ENCODE measurements around the gene GABRG3.
"Not testable (repeated sequence)": the region's sequence is repeated elsewhere in the genome, so short reads cannot be mapped to it uniquely, and the experiment has no call there.

Gene GABRG3

GRCh38 chr15:26968806-26969205 is 2.2 kb upstream of the GABRG3 start:
- H3K36me3 ChIP-seq (ENCODE audit: insufficient read depth, low read length), result no peaks in the 10 kb centered on the region
- no peaks in the 10 kb centered on the region; the same call in 1 of the 2 replicates for H3K4me1 ChIP-seq (ENCODE audit: insufficient read depth, low read length)
- no peak overlapping the region for H3K9ac ChIP-seq (ENCODE audit: low read depth, low read length)
- no peaks in the 10 kb centered on the region for H3K9me3 ChIP-seq (ENCODE audit: control insufficient read depth, insufficient read depth, low read length)

- no peaks in the 10 kb centered on the region for H3K9me3 ChIP-seq (ENCODE audit: control insufficient read depth, insufficient read depth, low read length)
- H3K4me1 ChIP-seq (ENCODE audit: insufficient read depth, low read length), result no peaks in the 10 kb centered on the region; the same call in 1 of the 2 replicates
- H3K9ac ChIP-seq (ENCODE audit: low read depth, low read length), result peak overlapping the region; percentile 59
- H3K36me3 ChIP-seq (ENCODE audit: insufficient read depth, low read length), result no peaks in the 10 kb centered on the region
Measured at GRCh38 chr15:26971271-26972018, 464 bp downstream of the GABRG3 start.

GRCh38 chr15:26972636-26973035 is 1.7 kb downstream of the GABRG3 start:
- H3K9ac ChIP-seq (ENCODE audit: low read depth, low read length), result no peak overlapping the region
- H3K9me3 ChIP-seq (ENCODE audit: control insufficient read depth, insufficient read depth, low read length), result no peaks in the 10 kb centered on the region
- H3K36me3 ChIP-seq (ENCODE audit: insufficient read depth, low read length), result no peaks in the 10 kb centered on the region
- no peaks in the 10 kb centered on the region; the same call in 1 of the 2 replicates for H3K4me1 ChIP-seq (ENCODE audit: insufficient read depth, low read length)

- no peak overlapping the region for H3K9ac ChIP-seq (ENCODE audit: low read depth, low read length)
- H3K4me1 ChIP-seq (ENCODE audit: insufficient read depth, low read length), result no peaks in the 10 kb centered on the region; the same call in 1 of the 2 replicates
- no peaks in the 10 kb centered on the region for H3K9me3 ChIP-seq (ENCODE audit: control insufficient read depth, insufficient read depth, low read length)
- no peaks in the 10 kb centered on the region for H3K36me3 ChIP-seq (ENCODE audit: insufficient read depth, low read length)
Measured at GRCh38 chr15:26974120-26974780, 3.3 kb downstream of the GABRG3 start.

GRCh38 chr15:26981492-26981891 is 10.5 kb downstream of the GABRG3 start:
- no peaks in the 10 kb centered on the region for H3K9me3 ChIP-seq (ENCODE audit: control insufficient read depth, insufficient read depth, low read length)
- H3K4me1 ChIP-seq (ENCODE audit: insufficient read depth, low read length), result no peaks in the 10 kb centered on the region
- no peaks in the 10 kb centered on the region for H3K36me3 ChIP-seq (ENCODE audit: insufficient read depth, low read length)
- no peak overlapping the region for H3K9ac ChIP-seq (ENCODE audit: low read depth, low read length)

- Histone ChIP-seq H3K9ac (ENCODE audit: low read depth, low read length) (no peak overlapping the region), H3K9me3 (ENCODE audit: control insufficient read depth, insufficient read depth, low read length) (no peaks in the 10 kb centered on the region), H3K4me1 (ENCODE audit: insufficient read depth, low read length) (no peaks in the 10 kb centered on the region), H3K36me3 (ENCODE audit: insufficient read depth, low read length) (no peaks in the 10 kb centered on the region)
Measured at GRCh38 chr15:26983822-26984221, 12.8 kb downstream of the GABRG3 start.

- H3K36me3 ChIP-seq (ENCODE audit: insufficient read depth, low read length), result no peaks in the 10 kb centered on the region
- no peak overlapping the region for H3K9ac ChIP-seq (ENCODE audit: low read depth, low read length)
- H3K4me1 ChIP-seq (ENCODE audit: insufficient read depth, low read length), result no peaks in the 10 kb centered on the region
- H3K9me3 ChIP-seq (ENCODE audit: control insufficient read depth, insufficient read depth, low read length), result no peaks in the 10 kb centered on the region
Measured at GRCh38 chr15:26985050-26985449, 14.1 kb downstream of the GABRG3 start.

GRCh38 chr15:26996250-26996649 is 25.3 kb downstream of the GABRG3 start:
- Histone ChIP-seq H3K9me3 (ENCODE audit: control insufficient read depth, insufficient read depth, low read length) (no peaks in the 10 kb centered on the region), H3K36me3 (ENCODE audit: insufficient read depth, low read length) (no peaks in the 10 kb centered on the region), H3K9ac (ENCODE audit: low read depth, low read length) (no peak overlapping the region), H3K4me1 (ENCODE audit: insufficient read depth, low read length) (no peaks in the 10 kb centered on the region)

- H3K4me1 ChIP-seq (ENCODE audit: insufficient read depth, low read length); H3K9ac ChIP-seq (ENCODE audit: low read depth, low read length); H3K36me3 ChIP-seq (ENCODE audit: insufficient read depth, low read length); H3K9me3 ChIP-seq (ENCODE audit: control insufficient read depth, insufficient read depth, low read length): not testable (repeated sequence)
Measured at GRCh38 chr15:27003003-27003402, 32.0 kb downstream of the GABRG3 start.

- not testable (repeated sequence) for H3K4me1 ChIP-seq (ENCODE audit: insufficient read depth, low read length); H3K9me3 ChIP-seq (ENCODE audit: control insufficient read depth, insufficient read depth, low read length); H3K36me3 ChIP-seq (ENCODE audit: insufficient read depth, low read length); H3K9ac ChIP-seq (ENCODE audit: low read depth, low read length)
Measured at GRCh38 chr15:27004226-27004625, 33.2 kb downstream of the GABRG3 start.

GRCh38 chr15:27017168-27017809 is 46.3 kb downstream of the GABRG3 start:
- Histone ChIP-seq H3K36me3 (ENCODE audit: insufficient read depth, low read length) (no peaks in the 10 kb centered on the region), H3K9me3 (ENCODE audit: control insufficient read depth, insufficient read depth, low read length) (no peaks in the 10 kb centered on the region), H3K4me1 (ENCODE audit: insufficient read depth, low read length) (no peaks in the 10 kb centered on the region), H3K9ac (ENCODE audit: low read depth, low read length) (no peak overlapping the region)

GRCh38 chr15:27019687-27020086 is 48.7 kb downstream of the GABRG3 start:
- no peaks in the 10 kb centered on the region for H3K9me3 ChIP-seq (ENCODE audit: control insufficient read depth, insufficient read depth, low read length)
- no peaks in the 10 kb centered on the region for H3K36me3 ChIP-seq (ENCODE audit: insufficient read depth, low read length)
- H3K9ac ChIP-seq (ENCODE audit: low read depth, low read length), result no peak overlapping the region
- no peaks in the 10 kb centered on the region for H3K4me1 ChIP-seq (ENCODE audit: insufficient read depth, low read length)

- Histone ChIP-seq H3K4me1 (ENCODE audit: insufficient read depth, low read length) (peaks cover 15% of the 10 kb centered on the region), H3K9ac (ENCODE audit: low read depth, low read length) (no peak overlapping the region), H3K9me3 (ENCODE audit: control insufficient read depth, insufficient read depth, low read length) (no peaks in the 10 kb centered on the region), H3K36me3 (ENCODE audit: insufficient read depth, low read length) (no peaks in the 10 kb centered on the region)
Measured at GRCh38 chr15:27025481-27025966, 54.5 kb downstream of the GABRG3 start.

GRCh38 chr15:27027229-27027628 is 56.2 kb downstream of the GABRG3 start:
- Histone ChIP-seq H3K4me1 (ENCODE audit: insufficient read depth, low read length) (peaks cover 15% of the 10 kb centered on the region), H3K36me3 (ENCODE audit: insufficient read depth, low read length) (no peaks in the 10 kb centered on the region), H3K9ac (ENCODE audit: low read depth, low read length) (no peak overlapping the region), H3K9me3 (ENCODE audit: control insufficient read depth, insufficient read depth, low read length) (no peaks in the 10 kb centered on the region)
